Stimulated activated CD4-positive, alpha-beta T cell treated with anti-CD3 and anti-CD28 coated beads, TNF-alpha, amount 100 ng/mL, for 1 hour (primary cell): ENCODE measurements around the gene FAM25G.
"Not testable (repeated sequence)": the region's sequence is repeated elsewhere in the genome, so short reads cannot be mapped to it uniquely, and the experiment has no call there.

Experiments used
- DNase-seq, 3 donors: peaks; one replicate each; pipeline ENCODE4 v3.0.0-alpha.2; 2020; ENCODE audit warnings: low read depth in 3 of 3, low spot score in 1 of 3

Gene FAM25G

DNA sequence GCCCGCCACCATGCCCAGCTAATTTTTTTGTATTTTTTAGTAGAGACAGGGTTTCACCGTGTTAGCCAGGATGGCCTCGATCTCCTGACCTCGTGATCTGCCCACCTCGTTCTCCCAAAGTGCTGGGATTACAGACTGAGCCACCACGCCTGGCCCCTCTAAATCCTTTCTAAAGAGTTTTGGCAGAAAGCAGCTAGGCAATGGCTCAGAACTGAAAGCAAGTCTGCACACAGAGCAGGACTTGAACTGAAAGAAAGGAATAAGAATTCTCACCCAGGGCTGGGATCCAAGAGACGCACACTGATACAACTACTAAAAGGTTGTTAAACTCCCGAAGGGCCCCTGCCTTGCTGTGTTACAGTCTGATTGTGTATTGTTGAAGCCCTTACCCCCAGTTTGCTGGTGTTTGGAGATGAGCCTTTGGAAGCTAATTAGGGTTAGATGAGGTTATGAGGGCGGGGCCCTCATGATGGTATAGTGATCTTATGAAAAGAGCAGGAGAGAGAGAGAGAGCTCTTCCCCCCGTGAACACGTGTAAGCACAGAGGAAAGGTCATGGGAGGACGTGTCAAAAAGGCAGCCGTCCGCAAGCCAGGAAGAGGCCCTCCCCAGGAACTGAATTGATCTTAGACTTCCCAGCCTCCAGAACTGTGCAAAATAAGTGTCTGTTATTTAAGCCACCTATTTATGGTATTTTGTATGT is 26.1 kb downstream of the FAM25G start:
- DNase-seq = not testable (repeated sequence)

DNA sequence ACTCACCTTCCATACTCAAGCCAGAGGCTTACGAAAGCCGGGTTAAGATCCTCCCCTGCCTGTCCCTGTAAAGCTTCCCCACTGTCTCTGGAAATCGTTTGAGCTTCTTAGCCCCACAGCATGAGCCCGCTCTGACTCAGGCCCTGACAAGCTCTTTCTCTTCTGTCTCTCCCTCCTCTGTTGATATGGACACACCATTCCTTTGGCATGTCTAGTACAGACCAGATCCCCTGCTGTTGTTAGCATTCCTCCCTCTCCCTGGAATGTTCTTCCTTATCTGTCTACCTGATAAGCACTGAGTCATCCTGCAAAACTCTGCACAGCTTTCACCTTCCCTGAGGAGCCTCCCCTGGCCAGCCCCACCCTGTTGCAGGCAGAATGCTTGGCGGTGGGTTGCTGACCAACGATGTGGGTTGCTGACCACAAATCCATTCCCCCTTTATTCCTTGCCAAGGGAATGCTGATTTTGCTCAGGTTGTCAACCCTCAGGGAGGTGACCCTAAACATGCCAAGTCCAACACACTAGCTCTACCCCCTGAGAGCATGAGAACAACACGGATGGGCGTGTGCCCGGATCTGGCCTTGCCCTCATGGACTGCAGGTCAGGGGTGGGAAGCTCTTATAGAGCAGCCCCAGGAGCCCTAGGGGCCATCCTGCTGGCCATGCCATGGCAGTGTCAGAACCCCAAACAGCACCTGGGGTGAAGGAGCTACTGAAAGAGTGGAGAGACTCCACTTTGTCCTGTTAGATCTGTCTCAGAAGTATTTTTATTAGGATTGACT is 28.7 kb downstream of the FAM25G start:
- not testable (repeated sequence) for DNase-seq

DNA sequence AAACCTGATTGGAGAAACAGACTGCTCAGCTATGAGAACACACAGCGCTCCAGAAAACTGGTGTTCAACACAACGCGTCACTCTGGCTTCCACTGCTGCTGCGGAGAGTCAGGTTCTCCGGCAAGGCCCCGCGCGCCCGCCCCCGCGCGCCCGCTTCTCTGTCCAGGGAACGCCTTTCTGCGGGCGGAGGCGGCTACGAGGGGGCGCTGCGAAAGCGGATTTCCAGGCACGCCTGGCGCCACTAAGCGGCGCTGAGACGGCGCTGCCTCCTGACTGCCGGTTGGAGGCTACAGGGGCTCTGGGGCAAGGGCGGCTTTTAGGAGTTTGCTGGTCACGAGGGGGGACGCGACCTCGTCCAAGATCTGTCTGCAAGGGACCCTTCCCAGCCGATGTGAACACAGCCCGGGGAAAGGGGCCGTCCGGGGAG is 30.2 kb downstream of the FAM25G start:
- not testable (repeated sequence) for DNase-seq

- no peak for DNase-seq
Measured at GRCh38 chr10:47458466-47459154, 32.9 kb downstream of the FAM25G start.

- no peak for DNase-seq
Measured at GRCh38 chr10:47457826-47458225, 33.7 kb downstream of the FAM25G start.

DNA sequence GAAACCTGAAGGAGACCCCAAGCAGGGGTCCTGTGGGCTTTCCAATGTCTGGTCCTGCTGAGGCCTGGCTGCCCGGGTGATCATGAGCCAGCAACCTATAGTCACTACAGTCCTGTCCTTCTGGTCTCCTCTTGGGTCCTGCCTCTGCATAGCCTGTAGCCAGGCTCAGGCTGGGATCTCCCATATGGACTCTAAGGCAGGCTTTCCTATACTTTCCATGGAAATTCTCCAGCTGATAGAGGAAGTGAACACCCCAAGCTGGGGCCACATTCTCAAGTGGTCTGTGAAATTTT is 34.0 kb downstream of the FAM25G start:
- DNase-seq = no peak

GRCh38 chr10:47456794-47457527 is 34.5 kb downstream of the FAM25G start:
- no peak for DNase-seq

DNA sequence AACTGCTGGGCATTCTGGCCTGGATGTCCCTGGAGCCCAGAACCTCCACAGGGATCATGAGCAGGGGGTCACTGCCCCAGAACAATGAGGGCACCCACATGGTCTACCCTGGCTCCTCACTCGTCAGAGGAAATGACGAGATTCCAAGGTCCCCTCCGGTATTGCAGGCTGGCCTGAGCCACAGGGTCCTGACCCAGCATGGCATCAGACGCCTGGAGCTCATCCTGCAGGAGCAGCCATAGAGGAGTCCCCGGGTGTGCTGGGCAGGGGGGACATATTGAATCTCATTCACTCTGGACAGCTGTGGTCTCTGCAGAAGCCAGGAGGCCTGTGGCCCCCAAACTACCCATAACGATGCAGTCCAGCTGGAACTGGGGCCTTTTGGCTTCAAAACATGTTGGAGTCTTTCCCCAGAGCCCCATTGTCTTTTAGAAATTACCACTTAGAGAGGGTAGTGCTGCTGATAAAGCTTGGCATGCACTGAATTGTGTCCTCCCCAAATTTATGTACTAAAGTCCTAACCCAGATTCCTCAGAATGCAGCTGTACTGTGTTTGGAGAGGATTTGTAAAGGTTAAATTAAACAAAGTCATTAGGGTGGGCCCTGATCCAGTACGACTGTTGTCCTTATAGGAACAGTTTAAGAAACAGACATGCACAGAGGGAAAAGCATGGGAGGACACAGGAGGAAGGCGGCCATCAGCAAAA is 35.3 kb downstream of the FAM25G start:
- no peak for DNase-seq

- not testable (repeated sequence) for DNase-seq
Measured at GRCh38 chr10:47455350-47456078, 36.0 kb downstream of the FAM25G start.

- DNase-seq = no peak
Measured at GRCh38 chr10:47454780-47455058, 36.8 kb downstream of the FAM25G start.

DNA sequence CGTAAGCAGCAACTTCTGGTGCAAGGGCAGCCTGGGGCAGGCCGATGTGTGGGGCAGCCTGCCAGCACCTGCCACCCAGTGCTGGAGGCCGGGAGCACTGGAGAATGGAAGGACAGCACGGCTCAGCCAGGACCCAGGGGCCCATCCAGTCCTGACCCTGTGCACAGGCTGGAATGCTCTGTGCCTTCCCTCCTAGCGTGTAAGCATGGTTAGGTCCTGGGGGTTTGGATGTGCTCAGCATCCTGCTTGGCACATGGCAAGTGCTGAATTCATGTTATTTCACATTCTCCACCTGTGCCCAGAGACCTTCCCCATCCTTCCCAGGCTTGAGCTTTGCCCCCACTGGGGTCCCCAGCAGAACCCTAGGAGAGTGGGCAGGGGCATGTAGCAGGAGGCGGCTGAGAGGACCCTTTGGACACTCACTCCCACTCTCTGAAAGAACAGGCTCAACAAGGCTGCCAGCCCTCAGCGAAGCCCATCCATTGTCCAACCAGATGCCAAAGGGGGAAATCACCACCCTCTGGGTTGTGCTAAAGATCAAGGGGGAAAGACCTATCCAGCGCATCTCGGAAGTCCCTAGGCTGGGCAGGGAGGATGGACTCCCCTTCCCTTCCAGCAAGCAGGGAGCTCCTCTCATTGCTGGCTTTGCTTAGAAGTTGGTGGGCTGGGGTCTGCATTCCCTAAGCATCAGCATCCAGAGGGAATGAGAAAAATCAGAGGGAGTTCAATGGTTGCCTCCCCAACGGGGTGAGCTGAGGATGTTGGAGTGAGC is 37.3 kb downstream of the FAM25G start:
- no peak for DNase-seq

- DNase-seq = no peak
Measured at GRCh38 chr10:47453141-47454007, 38.1 kb downstream of the FAM25G start.

- DNase-seq = no peak
Measured at GRCh38 chr10:47452495-47453140, 38.9 kb downstream of the FAM25G start.

DNA sequence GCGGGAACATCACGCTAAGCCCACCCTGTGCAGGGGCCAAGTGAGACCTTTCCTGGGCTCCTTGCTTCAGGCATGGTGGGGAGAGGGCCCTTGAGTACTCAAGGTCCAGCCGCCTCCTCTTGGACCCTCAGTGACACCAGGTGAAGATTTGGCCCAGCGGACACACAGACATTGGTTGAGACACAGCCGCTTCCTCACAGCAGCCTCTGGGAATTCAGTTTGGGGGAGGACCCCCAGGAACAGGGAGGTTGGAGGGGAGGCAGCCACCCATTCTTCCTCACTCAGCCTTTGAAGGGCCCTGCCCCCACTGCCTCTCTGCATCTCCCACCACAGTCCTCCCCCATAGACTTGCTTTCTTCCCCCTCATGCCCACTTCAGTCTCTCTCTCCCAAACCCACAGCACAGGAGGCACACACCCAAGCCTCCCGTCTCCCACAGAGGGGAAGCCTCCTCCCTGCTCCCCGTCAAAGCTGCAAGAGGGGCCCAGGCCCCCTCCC is 39.5 kb downstream of the FAM25G start:
- no peak for DNase-seq

DNA sequence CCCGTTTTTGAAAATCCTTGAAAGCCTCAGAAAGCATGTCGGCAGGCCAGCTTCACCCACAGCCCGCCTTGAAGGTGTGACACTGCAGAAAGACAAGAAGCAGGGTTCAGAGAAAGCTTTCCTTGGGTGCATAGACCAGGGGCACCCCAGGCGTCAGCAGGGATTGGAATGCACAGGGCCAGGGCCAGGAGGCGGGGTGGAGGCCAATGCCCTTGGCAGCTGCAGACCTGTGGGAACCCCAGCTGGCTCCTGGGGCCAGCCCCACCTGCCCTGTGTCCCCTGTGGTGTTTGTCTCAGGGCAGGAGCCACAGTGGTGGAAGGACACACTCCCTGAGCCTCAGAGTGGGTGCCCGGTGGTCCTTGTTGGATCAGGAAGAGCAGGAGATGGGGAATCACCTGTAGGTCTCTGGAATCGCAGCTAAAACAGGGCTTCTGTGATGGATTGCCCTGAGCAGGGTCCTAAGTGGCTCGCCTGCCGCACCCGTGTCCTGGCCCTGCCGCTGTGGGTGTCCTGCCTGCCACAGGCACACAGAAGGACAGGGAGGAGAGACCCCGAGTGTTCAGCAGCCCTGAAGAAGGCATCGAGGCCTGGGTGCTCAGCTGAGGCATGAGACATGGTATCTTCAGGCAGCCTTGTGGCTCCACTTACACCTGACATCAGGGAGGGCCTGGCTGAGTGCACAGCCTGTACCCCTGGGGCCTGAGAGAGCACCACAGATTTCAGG is 40.1 kb downstream of the FAM25G start:
- no peak for DNase-seq

- DNase-seq = no peak
Measured at GRCh38 chr10:47450442-47450841, 41.1 kb downstream of the FAM25G start.

DNA sequence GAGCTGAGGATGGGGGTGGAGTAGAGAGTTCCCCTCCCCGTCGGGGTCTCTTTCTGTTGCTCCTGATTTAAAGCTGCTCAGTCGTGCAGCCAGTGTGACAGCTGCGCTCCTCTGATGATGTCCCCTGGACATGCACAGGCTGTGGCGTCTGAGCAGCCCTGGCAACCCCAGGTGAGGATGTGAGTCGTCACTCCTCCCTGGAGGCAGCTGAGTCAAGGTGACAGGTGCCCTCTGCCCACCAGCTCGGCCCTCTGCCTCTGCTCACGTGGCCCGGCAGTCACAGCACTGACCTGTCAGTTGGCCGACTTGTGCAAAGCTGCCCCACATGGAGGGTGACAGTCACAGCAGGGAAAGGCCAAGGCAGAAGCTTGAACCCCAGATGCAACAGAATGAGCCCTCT is 41.5 kb downstream of the FAM25G start:
- DNase-seq = no peak
